Measurements from ENCODE around the gene KLHDC4. TPM values are rescaled to one million over a fixed set of nuclear protein-coding genes. Genes with fewer than 3 reads are reported as not detected.

KLHDC4 gene
- total RNA-seq, 2 experiments from 2014 or later, result 147 to 233 TPM

- ChIA-PET POLR2A (no interaction called here), CTCF (ENCODE audit: unreplicated experiment) (no interaction called here)
- intact Hi-C loops (cut with micrococcal nuclease; ENCODE audit: unreplicated experiment), result no loop called here
Observed at GRCh38 chr16:87677830-87678229, 88.0 kb downstream of the KLHDC4 start.

GRCh38 chr16:87675111-87675719 is 90.6 kb downstream of the KLHDC4 start:
- intact Hi-C loops (cut with micrococcal nuclease; ENCODE audit: unreplicated experiment), result no loop called here
- no TSS peak for BruUV-seq (replicated peaks)
- no peaks in the 10 kb centered on the region for H3K79me2 ChIP-seq (ENCODE audit: insufficient read depth, low read depth, low read length)
- ChIA-PET POLR2A (no interaction called here), CTCF (ENCODE audit: unreplicated experiment) (interaction anchor here (0.6 kb wide), 1 partner anchor 51 kb away, joined by 3 read pairs; no protein-coding TSS in a partner anchor)
- no peaks in the 10 kb centered on the region for H4K20me1 ChIP-seq (ENCODE audit: insufficient read depth, low read length)
- H3K4me3 ChIP-seq (ENCODE audit: low read depth, low read length, poor library complexity, severe bottlenecking), result no peak overlapping the region
- TF ChIP-seq CTCF (conservative IDR thresholded peaks at IDR 0.05; ENCODE audit: low read length) (no peak), EZH2phosphoT487 (IDR thresholded peaks at IDR 0.05; ENCODE audit: borderline replicate concordance, low read depth, low read length) (no peak)
- no peaks in the 10 kb centered on the region for H3K9me2 ChIP-seq (ENCODE audit: insufficient read depth, low read length)
- H3K4me2 ChIP-seq (ENCODE audit: low read length), result no peak overlapping the region
- no peaks in the 10 kb centered on the region for H3K9me3 ChIP-seq (ENCODE audit: low read length)
- no peak overlapping the region for H2AFZ ChIP-seq (ENCODE audit: low read length)
- DNase-seq (ENCODE audit: low spot score), result no peak
- no peak overlapping the region for H3K27ac ChIP-seq (ENCODE audit: low read depth, low read length, poor library complexity, severe bottlenecking)
- no peaks in the 10 kb centered on the region for H3K36me3 ChIP-seq (ENCODE audit: insufficient read depth, low read length)
- no peaks in the 10 kb centered on the region for H3K4me1 ChIP-seq (ENCODE audit: insufficient read depth, low read length, poor library complexity, severe bottlenecking)

More at GRCh38 chr16:87677830-87678229, 88.0 kb downstream of the KLHDC4 start:
- Histone ChIP-seq H3K4me3 (ENCODE audit: low read depth, low read length, poor library complexity, severe bottlenecking) (no peak overlapping the region), H3K4me2 (ENCODE audit: low read length) (no peak overlapping the region), H2AFZ (ENCODE audit: low read length) (no peak overlapping the region), H3K79me2 (ENCODE audit: insufficient read depth, low read depth, low read length) (no peaks in the 10 kb centered on the region), H3K9me3 (ENCODE audit: low read length) (no peaks in the 10 kb centered on the region), H3K36me3 (ENCODE audit: insufficient read depth, low read length) (no peaks in the 10 kb centered on the region), H3K27ac (ENCODE audit: low read depth, low read length, poor library complexity, severe bottlenecking) (no peak overlapping the region), H3K4me1 (ENCODE audit: insufficient read depth, low read length, poor library complexity, severe bottlenecking) (peaks cover 11% of the 10 kb centered on the region), H3K9me2 (ENCODE audit: insufficient read depth, low read length) (no peaks in the 10 kb centered on the region), H4K20me1 (ENCODE audit: insufficient read depth, low read length) (no peaks in the 10 kb centered on the region)
- TF ChIP-seq CTCF (conservative IDR thresholded peaks at IDR 0.05; ENCODE audit: low read length), result no peak
- no peak for TF ChIP-seq EZH2phosphoT487 (IDR thresholded peaks at IDR 0.05; ENCODE audit: borderline replicate concordance, low read depth, low read length)
- no TSS peak for BruUV-seq (replicated peaks)
- DNase-seq (ENCODE audit: low spot score), result no peak

GRCh38 chr16:87674419-87674818 is 91.4 kb downstream of the KLHDC4 start:
- Histone ChIP-seq H3K27ac (ENCODE audit: low read depth, low read length, poor library complexity, severe bottlenecking) (no peak overlapping the region), H3K79me2 (ENCODE audit: insufficient read depth, low read depth, low read length) (no peaks in the 10 kb centered on the region), H3K9me3 (ENCODE audit: low read length) (no peaks in the 10 kb centered on the region), H2AFZ (ENCODE audit: low read length) (no peak overlapping the region), H4K20me1 (ENCODE audit: insufficient read depth, low read length) (no peaks in the 10 kb centered on the region), H3K9me2 (ENCODE audit: insufficient read depth, low read length) (no peaks in the 10 kb centered on the region), H3K4me1 (ENCODE audit: insufficient read depth, low read length, poor library complexity, severe bottlenecking) (no peaks in the 10 kb centered on the region), H3K36me3 (ENCODE audit: insufficient read depth, low read length) (no peaks in the 10 kb centered on the region), H3K4me2 (ENCODE audit: low read length) (no peak overlapping the region; the same call in 1 of the 2 replicates), H3K4me3 (ENCODE audit: low read depth, low read length, poor library complexity, severe bottlenecking) (no peak overlapping the region)
- TF ChIP-seq CTCF (conservative IDR thresholded peaks at IDR 0.05; ENCODE audit: low read length), result no peak
- BruUV-seq (replicated peaks), result no TSS peak
- ChIA-PET POLR2A (no interaction called here), CTCF (ENCODE audit: unreplicated experiment) (no interaction called here)
- no peak for DNase-seq (ENCODE audit: low spot score)
- intact Hi-C loops (cut with micrococcal nuclease; ENCODE audit: unreplicated experiment), result no loop called here

Measured in OCI-LY7 (cell line).